A673 (cell line): ENCODE measurements around the gene LRRN1. TPM values are rescaled to one million over a fixed set of nuclear protein-coding genes. Genes with fewer than 3 reads are reported as not detected.

Experiments used
- BruUV-seq: library from RNA; stranded (reverse); fragments of 400-500 nt; replicated peaks from 2 replicates; lab custom pipeline; 2021; lab: Mats Ljungman, UMichigan
- CTCF ChIA-PET: fragments of 300-600 bp; sonication (Branson Sonifier 250); formaldehyde crosslinking; loops from one replicate; lab custom pipeline; 2022; ENCODE audit warnings: antibody characterized with exemption; lab: Charles Lee
- POLR2A ChIA-PET: fragments of 300-600 bp; sonication (Branson Sonifier 250); formaldehyde crosslinking; loops from one replicate; lab custom pipeline; 2022; ENCODE audit warnings: antibody characterized with exemption; ENCODE audit not compliant: low non-redundant PET; lab: Charles Lee
- DNase-seq: peaks from one replicate; pipeline ENCODE4 v3.0.0-alpha.2; 2015; ENCODE audit warnings: low spot score
- H3K27ac ChIP-seq: fragments of 200-600 bp; sonication (generic); 2 replicates; pipeline ENCODE4 v1.5.1; 2016; ENCODE audit warnings: mixed run types, low read depth, mild to moderate bottlenecking, mixed read lengths, antibody characterized with exemption, low read length; ENCODE audit not compliant: poor library complexity, severe bottlenecking
- H3K27me3 ChIP-seq: fragments of 200-600 bp; sonication (generic); replicated peaks from 2 replicates; pipeline ENCODE4 v1.6.1; 2017; ENCODE audit warnings: mixed run types, low read depth, mild to moderate bottlenecking, mixed read lengths, antibody characterized with exemption, low read length; ENCODE audit not compliant: insufficient read depth, poor library complexity
- H3K36me3 ChIP-seq: fragments of 200-600 bp; sonication (generic); 2 replicates; pipeline ENCODE4 v1.6.1; 2016; ENCODE audit warnings: mixed run types, mild to moderate bottlenecking, mixed read lengths, antibody characterized with exemption, low read length; ENCODE audit not compliant: insufficient read depth, poor library complexity, severe bottlenecking
- H3K4me1 ChIP-seq: fragments of 200-600 bp; sonication (generic); 2 replicates; pipeline ENCODE4 v1.6.1; 2017; ENCODE audit warnings: mixed run types, mild to moderate bottlenecking, mixed read lengths, antibody characterized with exemption, low read length; ENCODE audit not compliant: insufficient read depth, poor library complexity, severe bottlenecking
- H3K4me3 ChIP-seq: fragments of 200-600 bp; sonication (generic); 2 replicates; pipeline ENCODE4 v1.5.1; 2016; ENCODE audit warnings: low read depth, mixed run types, mild to moderate bottlenecking, mixed read lengths, low read length; ENCODE audit not compliant: poor library complexity, severe bottlenecking
- H3K9me3 ChIP-seq: fragments of 200-600 bp; sonication (generic); 2 replicates; pipeline ENCODE4 v1.6.1; 2016; ENCODE audit warnings: mixed run types, low read depth, mild to moderate bottlenecking, mixed read lengths, antibody characterized with exemption, low read length; ENCODE audit not compliant: poor library complexity, severe bottlenecking
- EZH2 ChIP-seq: fragments of 200-600 bp; sonication (generic); IDR thresholded peaks from 2 replicates; pipeline ENCODE4 v1.6.1; 2017; ENCODE audit warnings: borderline replicate concordance, low read depth, mild to moderate bottlenecking, mixed read lengths, antibody characterized with exemption, low read length; ENCODE audit not compliant: poor library complexity, severe bottlenecking
- intact Hi-C: fragments of 100-400 bp; cut with micrococcal nuclease; formaldehyde crosslinking; loops from one replicate; pipeline ENCODE4 v1.10.0; 2022; ENCODE audit not compliant: unreplicated experiment
- total RNA-seq: library from RNA; stranded (reverse); gene quantifications from 2 replicates; pipeline ENCODE4 v1.2.3, GENCODE V29; 2021
- TF ChIP-seq, protein P1 (sequence below): fragments of 300-800, 200-600 bp; sonication (generic); conservative IDR thresholded peaks from 2 replicates; pipeline ENCODE4 v1.5.1; 2017; ENCODE audit warnings: low read depth, mild to moderate bottlenecking, antibody characterized with exemption, low read length, moderate library complexity, mixed read lengths

Gene LRRN1
- total RNA-seq, 1 experiment from 2014 or later, result not detected

DNA sequence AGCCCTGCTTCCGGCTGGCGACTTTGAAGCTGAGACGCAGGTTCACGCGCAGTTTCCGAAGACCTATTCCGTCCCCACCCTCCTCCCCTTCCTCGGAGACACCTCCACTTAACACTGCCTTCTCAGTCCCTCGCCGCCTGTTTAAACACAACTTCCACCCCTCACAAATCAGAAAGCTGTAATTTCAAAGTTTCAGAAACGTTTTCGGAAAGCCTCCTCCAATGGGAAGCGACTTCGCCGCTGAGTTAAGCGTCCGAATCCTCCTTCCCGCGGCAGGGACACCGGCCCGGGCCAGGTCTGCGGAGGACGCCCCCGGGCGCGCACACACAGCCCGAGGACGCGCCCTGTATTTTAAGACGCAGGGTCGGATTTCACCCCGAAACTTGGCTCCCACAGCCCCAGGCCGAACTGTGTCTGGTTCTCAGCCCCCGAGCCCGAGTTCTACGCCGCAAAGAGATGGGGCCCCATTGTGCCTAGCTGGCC lies 559 bp upstream of the LRRN1 start:
- CTCF ChIA-PET, result no interaction called here
- no peak overlapping the region for H3K27ac ChIP-seq
- intact Hi-C loops, result no loop called here
- DNase-seq, result no peak
- H3K36me3 ChIP-seq, result no peaks in the 10 kb centered on the region
- H3K9me3 ChIP-seq, result no peaks in the 10 kb centered on the region
- BruUV-seq, result no TSS peak
- TF ChIP-seq, protein P1, sequence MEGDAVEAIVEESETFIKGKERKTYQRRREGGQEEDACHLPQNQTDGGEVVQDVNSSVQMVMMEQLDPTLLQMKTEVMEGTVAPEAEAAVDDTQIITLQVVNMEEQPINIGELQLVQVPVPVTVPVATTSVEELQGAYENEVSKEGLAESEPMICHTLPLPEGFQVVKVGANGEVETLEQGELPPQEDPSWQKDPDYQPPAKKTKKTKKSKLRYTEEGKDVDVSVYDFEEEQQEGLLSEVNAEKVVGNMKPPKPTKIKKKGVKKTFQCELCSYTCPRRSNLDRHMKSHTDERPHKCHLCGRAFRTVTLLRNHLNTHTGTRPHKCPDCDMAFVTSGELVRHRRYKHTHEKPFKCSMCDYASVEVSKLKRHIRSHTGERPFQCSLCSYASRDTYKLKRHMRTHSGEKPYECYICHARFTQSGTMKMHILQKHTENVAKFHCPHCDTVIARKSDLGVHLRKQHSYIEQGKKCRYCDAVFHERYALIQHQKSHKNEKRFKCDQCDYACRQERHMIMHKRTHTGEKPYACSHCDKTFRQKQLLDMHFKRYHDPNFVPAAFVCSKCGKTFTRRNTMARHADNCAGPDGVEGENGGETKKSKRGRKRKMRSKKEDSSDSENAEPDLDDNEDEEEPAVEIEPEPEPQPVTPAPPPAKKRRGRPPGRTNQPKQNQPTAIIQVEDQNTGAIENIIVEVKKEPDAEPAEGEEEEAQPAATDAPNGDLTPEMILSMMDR, result no peak
- TF ChIP-seq EZH2, result peak; percentile 66
- POLR2A ChIA-PET, result no interaction called here
- H3K4me1 ChIP-seq, result no peaks in the 10 kb centered on the region
- no peak overlapping the region for H3K4me3 ChIP-seq
- peaks cover 66% of the 10 kb centered on the region for H3K27me3 ChIP-seq

DNA sequence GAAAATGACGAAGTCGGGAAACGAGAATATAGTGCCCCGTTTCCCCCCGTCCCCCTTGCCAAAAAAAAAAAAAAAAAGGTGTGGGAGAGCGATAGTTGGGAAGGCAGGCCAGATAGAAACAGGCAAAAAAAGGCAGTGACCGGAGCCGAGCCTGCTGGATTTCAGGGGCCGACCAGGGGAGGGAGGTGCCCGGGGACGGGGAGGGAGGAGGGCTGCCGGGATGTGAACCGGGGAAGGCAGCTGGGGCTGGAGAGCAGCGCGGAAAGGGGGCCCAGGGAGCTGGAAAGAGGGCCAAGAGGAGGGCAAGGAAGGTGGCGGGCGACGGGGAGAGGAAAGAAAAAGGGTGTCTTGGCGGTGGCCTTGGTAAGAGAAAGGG lies 837 bp downstream of the LRRN1 start:
- no TSS peak for BruUV-seq
- Histone ChIP-seq H3K4me1 (no peaks in the 10 kb centered on the region), H3K9me3 (no peaks in the 10 kb centered on the region), H3K27me3 (peaks cover 69% of the 10 kb centered on the region), H3K27ac (no peak overlapping the region), H3K4me3 (no peak overlapping the region), H3K36me3 (no peaks in the 10 kb centered on the region)
- intact Hi-C loops, result no loop called here
- ChIA-PET CTCF (no interaction called here), POLR2A (no interaction called here)
- TF ChIP-seq EZH2, result no peak
- TF ChIP-seq, protein P1, result no peak
- DNase-seq, result no peak

DNA sequence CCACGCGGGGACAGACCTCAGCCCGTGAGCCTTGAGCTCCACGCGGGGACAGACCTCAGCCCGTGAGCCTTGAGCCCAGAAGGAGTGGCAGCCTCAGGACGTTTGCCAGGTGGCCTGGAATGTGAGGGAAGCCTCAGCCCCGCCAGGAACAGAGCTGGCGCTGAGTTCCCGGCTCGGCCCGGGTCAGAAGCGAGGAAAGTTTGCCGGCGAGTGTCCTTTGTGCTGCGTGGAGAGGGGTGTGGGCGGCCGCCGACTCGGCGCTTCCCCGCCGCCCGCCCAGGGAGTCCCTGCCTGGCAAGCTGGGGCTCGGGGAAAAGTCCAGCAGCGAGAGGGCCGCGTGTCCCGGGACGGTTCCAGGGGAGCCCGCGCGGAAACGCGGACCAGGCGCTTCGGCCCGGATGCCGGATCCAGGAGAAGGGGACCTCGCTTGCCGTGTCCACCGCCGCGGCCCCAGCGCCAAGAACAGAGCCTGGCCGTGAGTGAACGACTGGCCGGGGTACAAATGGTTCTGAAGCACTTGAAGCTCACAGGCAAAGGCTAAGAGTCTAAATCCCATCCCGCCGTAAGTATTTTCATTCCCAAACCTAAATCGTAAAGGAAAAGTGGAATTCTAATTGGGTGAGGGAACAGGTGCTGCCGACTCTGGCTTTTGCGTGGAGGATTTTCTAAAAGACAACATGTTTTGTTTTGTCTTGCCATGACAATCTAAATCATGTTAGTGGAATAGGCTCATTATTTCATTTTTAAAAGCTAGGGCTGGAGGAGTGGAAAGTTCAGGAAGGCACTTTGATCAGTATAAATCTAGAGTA lies 1.7 kb downstream of the LRRN1 start:
- TF ChIP-seq, protein P1, result no peak
- TF ChIP-seq EZH2, result no peak
- Histone ChIP-seq H3K4me3 (no peak overlapping the region), H3K27me3 (peaks cover 69% of the 10 kb centered on the region), H3K4me1 (no peaks in the 10 kb centered on the region), H3K9me3 (no peaks in the 10 kb centered on the region), H3K27ac (no peak overlapping the region), H3K36me3 (no peaks in the 10 kb centered on the region)
- intact Hi-C loops, result no loop called here
- ChIA-PET CTCF (no interaction called here), POLR2A (no interaction called here)
- no peak for DNase-seq
- BruUV-seq, result no TSS peak
